Measurements from ENCODE around the gene IGF2BP2. TPM values are rescaled to one million over a fixed set of nuclear protein-coding genes. Genes with fewer than 3 reads are reported as not detected.

IGF2BP2 gene
- total RNA-seq, 1 donor from 2014 or later: 187 TPM

DNA sequence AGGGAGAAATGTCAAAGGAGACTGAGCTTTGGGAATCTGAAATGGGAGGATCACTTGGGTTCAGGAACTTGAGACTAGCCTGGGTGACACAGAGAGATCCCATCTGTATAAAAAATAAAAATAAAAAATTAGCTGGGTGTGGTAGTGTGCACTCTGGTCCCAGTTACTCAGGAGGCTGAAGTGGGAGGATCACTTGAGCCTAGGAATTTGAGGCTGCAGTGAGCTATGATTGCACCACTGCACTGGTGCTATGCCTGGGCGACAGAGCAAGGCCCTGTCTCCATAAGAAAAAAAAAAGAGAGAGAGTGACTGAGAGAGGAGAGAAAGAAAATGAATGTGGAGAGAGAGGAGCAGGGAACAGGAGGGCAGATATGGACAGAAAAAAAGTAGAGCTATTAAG is 165.9 kb downstream of the IGF2BP2 start:
- Mint-ChIP-seq H3K9me3 (ENCODE audit: low read depth) (no peaks in the 10 kb centered on the region), H3K4me3 (ENCODE audit: low read depth) (no peak overlapping the region), H3K27me3 (no peaks in the 10 kb centered on the region), H3K36me3 (ENCODE audit: insufficient read depth) (peaks cover 24% of the 10 kb centered on the region), H3K4me1 (ENCODE audit: low read depth) (no peaks in the 10 kb centered on the region), H3K27ac (no peak overlapping the region)
- DNase-seq (ENCODE audit: low spot score, unreplicated experiment): no peak
- TF ChIP-seq CTCF (IDR thresholded peaks at IDR 0.05; ENCODE audit: unreplicated experiment): no peak

- H3K9me3 Mint-ChIP-seq (ENCODE audit: low read depth): no peaks in the 10 kb centered on the region
- H3K4me1 Mint-ChIP-seq (ENCODE audit: low read depth): no peaks in the 10 kb centered on the region
- no peak overlapping the region for H3K4me3 Mint-ChIP-seq (ENCODE audit: low read depth)
- peak overlapping the region; percentile 84 for H3K27ac Mint-ChIP-seq
- H3K36me3 Mint-ChIP-seq (ENCODE audit: insufficient read depth): peaks cover 24% of the 10 kb centered on the region
- no peak for TF ChIP-seq CTCF (IDR thresholded peaks at IDR 0.05; ENCODE audit: unreplicated experiment)
- H3K27me3 Mint-ChIP-seq: no peaks in the 10 kb centered on the region
- DNase-seq (ENCODE audit: low spot score, unreplicated experiment): no peak
These were observed 166.3 kb downstream of the IGF2BP2 start for GRCh38 chr3:185658504-185658912.

GRCh38 chr3:185657691-185658503 is 166.9 kb downstream of the IGF2BP2 start:
- Mint-ChIP-seq H3K9me3 (ENCODE audit: low read depth) (no peaks in the 10 kb centered on the region), H3K4me3 (ENCODE audit: low read depth) (no peak overlapping the region), H3K27me3 (no peaks in the 10 kb centered on the region), H3K36me3 (ENCODE audit: insufficient read depth) (peaks cover 22% of the 10 kb centered on the region), H3K4me1 (ENCODE audit: low read depth) (no peaks in the 10 kb centered on the region), H3K27ac (peak overlapping the region; percentile 84)
- DNase-seq (ENCODE audit: low spot score, unreplicated experiment): no peak
- TF ChIP-seq CTCF (IDR thresholded peaks at IDR 0.05; ENCODE audit: unreplicated experiment): no peak

DNA sequence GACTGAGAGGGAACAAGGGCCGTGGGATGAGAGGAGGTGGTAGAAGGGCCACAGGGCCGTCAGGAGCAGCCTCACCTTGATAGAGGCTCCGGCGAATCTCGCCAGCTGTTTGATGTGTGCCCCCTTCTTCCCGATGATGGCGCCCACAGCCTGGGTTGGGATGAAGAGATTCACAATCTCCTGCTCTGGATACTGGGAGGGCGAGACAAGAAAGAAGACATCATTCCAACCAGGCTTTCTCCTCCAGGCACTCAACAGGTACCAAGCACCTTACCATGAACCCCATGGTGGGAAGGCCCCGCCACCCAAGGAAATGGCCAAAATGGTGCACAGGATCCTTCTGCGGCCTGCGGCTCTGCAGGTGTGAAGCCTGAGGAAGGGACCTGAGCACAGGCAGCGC is 167.6 kb downstream of the IGF2BP2 start:
- H3K4me3 Mint-ChIP-seq (ENCODE audit: low read depth): no peak overlapping the region
- no peak for DNase-seq (ENCODE audit: low spot score, unreplicated experiment)
- no peaks in the 10 kb centered on the region for H3K9me3 Mint-ChIP-seq (ENCODE audit: low read depth)
- H3K27ac Mint-ChIP-seq: peak overlapping the region; percentile 30
- TF ChIP-seq CTCF (IDR thresholded peaks at IDR 0.05; ENCODE audit: unreplicated experiment): no peak
- H3K27me3 Mint-ChIP-seq: no peaks in the 10 kb centered on the region
- H3K36me3 Mint-ChIP-seq (ENCODE audit: insufficient read depth): peaks cover 26% of the 10 kb centered on the region
- H3K4me1 Mint-ChIP-seq (ENCODE audit: low read depth): no peaks in the 10 kb centered on the region

- Mint-ChIP-seq H3K36me3 (ENCODE audit: insufficient read depth) (peaks cover 25% of the 10 kb centered on the region), H3K27ac (no peak overlapping the region), H3K4me3 (ENCODE audit: low read depth) (no peak overlapping the region), H3K9me3 (ENCODE audit: low read depth) (no peaks in the 10 kb centered on the region), H3K27me3 (no peaks in the 10 kb centered on the region), H3K4me1 (ENCODE audit: low read depth) (no peaks in the 10 kb centered on the region)
- no peak for DNase-seq (ENCODE audit: low spot score, unreplicated experiment)
- TF ChIP-seq CTCF (IDR thresholded peaks at IDR 0.05; ENCODE audit: unreplicated experiment): no peak
These were observed 168.5 kb downstream of the IGF2BP2 start for GRCh38 chr3:185656321-185656840.
